Stimulated activated CD4-positive, alpha-beta T cell treated with anti-CD3 and anti-CD28 coated beads, Interleukin-2, amount 100 ng/mL, for 48 hours (primary cell): ENCODE measurements around the gene PCSK4.
"Not testable (repeated sequence)": the region's sequence is repeated elsewhere in the genome, so short reads cannot be mapped to it uniquely, and the experiment has no call there.

Experiments
- DNase-seq, 2 donors: peaks; one replicate each; pipeline ENCODE4 v3.0.0-alpha.2; 2020

PCSK4 gene

DNA sequence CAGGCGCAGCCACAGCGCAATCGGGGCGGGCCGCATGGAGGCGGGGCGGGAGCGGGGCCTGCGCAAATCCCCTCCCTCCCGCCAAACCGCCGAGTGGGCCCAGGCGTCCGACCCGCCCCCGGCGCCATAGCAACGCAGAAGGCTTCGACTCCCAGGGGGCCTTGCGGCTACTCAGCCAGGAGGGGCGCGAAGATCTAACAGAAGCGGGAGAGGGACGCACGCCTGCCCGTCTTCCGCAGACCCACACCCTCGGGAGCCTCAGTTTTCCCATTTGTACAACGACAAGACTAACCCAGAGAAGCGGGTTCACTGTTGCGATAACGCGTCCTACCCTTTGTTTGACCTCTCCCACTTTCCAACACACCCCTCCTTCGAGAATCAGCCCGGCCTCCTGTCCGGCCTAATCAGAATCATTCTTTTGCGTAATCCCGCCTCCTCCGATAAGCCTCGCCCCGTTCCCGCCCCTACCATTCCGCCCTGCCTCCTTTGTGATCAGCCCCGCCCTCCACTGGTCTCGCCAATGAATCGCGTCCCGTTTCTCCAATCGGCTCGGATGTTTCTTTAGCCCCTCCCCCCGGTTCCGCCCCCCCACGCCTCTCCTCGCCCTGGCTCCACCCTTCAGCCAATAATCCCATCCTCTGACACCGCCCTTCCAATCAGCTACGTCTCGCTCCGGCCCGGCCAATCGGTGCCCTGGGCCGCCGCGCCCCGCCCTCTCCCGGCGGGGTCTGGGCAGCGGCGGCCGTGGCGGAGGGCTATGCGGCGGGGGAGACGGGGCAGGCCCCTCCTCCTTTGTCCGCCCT is at the start of gene PCSK4:
Gene PCSK4 (minus strand): TSS at position 40 of the 803 bp plus-strand sequence. CDS start 4 bp downstream, at position 36.
- DNase-seq = peak; percentile 94 to 96

DNA sequence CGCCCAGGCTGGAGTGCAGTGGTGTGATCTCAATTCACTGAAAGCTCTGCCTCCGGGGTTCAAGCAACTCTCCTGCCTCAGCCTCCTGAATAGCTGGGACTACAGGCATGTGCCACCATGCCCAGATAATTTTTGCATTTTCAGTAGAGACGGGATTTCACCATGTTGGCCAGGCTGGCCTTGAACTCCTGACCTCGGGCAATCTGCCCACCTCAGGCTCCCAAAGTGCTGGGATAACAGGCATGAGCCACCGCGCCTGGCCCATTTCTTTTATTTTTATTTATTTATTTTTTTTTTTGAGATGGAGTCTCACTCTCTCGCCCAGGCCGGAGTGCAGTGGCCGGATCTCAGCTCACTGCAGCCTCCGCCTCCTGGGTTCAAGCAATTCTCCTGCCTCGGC is 49.6 kb upstream of the PCSK4 start:
- DNase-seq = not testable (repeated sequence)

DNA sequence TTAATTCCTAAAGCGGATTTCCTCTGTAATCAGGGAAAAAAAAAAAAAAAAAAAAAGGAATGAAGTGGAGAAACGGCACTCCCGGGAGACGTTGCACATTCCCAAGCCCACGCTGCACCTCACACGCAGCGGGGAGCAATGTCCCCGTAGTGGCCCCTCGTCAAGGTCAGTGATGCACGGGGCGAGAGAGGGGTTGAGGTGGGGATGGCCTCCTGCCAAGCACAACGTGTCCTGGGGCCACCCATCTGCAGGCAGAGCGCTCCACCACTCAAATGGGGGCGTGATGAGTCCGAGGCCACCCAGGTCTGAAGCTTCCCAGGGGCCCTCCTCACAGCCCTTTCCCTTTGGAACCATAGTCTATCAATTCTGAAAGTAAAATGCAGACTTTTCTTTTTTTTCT is 48.8 kb upstream of the PCSK4 start:
- no peak for DNase-seq

DNA sequence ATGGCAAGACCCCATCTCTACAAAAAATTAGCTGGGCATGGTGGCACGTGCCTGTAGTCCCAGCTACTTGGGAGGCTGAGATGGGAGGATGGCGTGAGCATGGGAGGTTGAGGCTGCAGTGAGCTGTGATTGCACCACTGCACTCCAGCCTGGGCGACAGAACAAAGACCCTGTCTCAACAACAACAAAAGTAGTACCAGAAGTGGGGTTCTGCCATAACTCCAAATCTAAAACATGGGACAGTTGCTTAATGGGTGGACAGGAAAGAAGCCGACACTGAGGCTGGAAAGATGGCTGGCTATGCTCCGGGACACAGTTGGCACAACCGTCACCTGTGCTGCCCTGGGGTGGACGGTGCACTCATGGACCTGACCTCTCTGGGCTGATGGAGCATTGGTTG is 45.5 kb upstream of the PCSK4 start:
- not testable (repeated sequence) for DNase-seq

DNA sequence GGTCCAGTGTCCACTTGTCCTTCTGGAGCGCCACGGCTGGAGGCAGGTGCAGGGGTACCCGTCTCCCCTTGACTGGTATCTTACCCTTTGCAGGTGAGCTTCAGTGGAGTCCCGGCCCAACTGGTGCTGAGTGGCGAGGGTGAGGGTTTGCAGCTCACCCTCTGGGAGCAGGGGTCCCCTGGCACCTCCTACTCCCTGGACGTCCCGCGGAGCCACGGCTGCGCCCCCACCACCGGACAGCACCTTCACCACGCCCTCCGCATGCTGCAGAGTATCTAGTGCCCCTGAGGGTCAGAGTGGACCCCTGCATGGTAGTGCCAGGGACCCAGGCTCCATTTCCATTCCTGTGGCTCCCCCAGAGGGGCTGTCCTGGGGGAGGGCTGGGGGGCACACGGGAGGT is 44.8 kb upstream of the PCSK4 start:
- no peak for DNase-seq

DNA sequence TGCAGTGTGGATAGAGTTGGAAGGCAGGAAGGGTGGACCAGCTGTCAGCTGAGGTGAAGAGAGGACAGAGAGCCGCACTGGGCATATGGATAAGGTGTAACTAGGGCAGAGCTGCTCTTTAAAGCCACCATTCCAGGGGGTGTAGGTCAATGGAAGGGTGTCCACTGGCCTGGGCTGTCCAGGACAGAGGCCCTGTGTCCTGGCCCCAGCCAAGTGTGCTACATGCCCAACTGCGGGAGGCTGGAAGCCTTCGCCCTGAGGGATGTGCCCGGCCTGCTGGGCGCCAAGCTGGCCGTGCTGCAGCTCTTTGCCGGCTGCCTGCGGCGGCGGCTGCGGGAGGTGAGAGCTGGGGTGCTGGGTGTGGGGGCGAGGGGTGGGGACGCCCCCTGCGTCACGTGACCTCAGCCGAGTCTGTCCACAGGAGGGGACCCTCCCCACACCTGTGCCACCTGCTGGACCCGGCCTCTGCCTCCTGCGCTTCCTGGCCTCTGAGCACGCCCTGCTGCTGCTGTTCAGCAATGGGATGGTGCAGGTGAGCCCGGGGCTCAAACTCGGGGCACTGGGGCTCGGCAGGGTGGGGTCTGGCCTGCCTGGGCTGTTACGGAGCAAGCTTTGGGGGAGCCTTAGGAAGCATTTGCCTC is 43.5 kb upstream of the PCSK4 start:
- no peak for DNase-seq

DNA sequence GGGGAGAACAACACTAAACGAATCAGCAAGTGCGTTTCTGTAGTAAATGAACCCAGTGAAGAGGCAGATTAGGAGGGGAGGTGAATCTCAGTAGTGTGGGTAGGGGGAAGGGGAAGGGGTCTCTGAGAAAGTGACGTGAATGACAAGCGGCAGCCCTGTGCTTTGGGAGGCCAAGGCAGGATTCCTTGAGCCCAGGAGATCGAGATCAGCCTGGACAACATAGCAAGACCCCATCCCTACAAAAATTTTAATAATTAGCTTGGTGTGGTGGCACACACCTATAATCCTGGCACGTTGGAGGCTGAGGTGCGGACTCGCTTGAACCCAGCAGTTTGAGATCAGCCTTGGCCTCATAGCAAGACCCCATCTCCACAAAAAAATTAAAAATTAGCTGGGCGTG is 41.9 kb upstream of the PCSK4 start:
- DNase-seq = no peak

DNA sequence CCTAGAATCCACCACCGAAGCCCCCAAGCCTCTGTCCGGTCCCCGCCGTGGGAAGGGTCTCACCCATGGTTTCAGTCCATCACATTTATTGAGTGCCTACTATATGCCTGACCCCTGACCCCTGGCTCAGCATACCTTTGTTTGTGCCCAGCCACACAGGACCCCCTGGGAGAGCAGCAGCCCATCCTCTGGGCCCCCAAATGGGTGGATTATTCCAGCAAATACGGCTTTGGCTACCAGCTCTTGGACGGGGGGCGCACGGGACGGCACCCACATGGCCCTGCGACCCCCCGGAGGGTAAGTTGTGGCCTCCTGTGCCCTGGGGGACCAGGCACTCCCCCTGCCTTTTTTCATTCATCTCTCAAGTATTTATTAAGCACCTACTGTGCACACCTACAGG is 41.4 kb upstream of the PCSK4 start:
- no peak for DNase-seq

DNA sequence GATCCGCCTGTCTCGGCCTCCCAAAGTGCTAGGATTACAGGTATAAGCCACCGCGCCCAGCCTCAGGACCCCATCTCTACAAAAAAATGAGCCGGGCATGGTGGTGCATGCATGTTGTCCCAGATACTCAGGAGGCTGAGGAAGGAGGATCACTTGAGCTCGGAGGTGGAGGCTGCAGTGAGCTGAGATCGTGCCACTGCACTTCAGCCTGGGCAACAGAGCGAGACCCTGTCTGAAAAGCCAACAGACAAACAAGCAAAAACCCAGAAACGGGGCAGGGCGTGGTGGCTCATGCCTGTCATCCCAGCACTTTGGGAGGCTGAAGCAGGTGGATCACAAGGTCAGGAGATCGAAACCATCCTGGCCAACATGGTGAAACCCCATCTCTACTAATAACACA is 40.7 kb upstream of the PCSK4 start:
- not testable (repeated sequence) for DNase-seq

DNA sequence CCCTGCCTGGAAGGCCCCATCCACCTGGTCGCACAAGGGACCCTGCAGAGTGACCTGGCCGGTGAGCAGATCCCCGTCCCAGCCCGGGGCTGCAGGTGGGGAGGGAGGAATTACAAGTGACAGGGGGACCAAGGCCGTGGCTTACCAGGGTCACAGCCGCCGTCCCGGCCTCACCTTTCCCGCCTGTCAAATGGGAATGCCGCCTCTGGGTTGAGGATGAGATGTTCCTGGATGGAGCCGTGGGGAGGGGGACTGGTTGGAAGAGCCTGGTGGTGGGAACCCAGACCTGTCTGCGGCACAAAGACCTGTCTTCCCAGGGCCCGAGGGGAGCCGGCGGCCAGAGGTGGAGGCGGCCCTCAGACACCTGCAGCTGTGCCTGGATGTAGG is 39.3 kb upstream of the PCSK4 start:
- no peak for DNase-seq

DNA sequence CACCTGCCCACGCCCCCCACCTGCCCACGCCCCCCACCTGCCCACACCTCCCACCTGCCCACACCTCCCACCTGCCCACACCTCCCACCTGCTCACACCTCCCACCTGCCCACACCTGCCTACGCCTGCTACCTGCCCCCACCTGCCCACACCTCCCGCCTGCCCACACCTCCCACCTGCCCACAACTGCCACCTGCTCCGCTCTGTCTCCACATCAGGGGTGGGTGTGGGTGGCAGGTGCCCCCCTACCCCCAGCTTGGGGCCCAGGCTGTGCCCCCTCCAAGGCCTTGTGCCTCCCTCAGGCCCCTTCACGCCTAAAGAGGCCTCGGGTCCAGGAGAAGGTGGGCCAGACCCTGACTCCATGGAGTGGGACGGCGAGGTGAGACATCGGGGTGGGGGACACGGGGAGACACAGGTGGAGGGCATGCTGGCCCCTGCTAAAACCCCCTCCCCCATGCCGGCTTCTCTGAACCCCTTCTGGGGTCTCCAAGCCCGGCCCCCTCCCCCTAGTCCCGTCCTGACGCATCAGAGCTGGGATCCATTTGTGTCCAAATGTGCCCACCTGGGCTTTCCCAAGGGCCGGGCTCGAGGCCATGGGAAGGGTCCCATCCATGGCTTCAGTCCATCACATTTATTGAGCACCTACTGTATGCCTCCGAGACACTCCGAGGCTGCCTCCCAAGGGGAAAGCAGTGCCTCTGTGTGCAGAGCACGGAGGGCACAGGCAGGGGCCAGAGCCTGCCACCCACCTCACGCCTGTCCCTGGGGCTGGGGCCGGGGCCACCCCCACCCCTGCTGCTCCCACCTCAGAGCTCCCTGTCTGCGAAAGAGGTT is 38.7 kb upstream of the PCSK4 start:
- no peak for DNase-seq

DNA sequence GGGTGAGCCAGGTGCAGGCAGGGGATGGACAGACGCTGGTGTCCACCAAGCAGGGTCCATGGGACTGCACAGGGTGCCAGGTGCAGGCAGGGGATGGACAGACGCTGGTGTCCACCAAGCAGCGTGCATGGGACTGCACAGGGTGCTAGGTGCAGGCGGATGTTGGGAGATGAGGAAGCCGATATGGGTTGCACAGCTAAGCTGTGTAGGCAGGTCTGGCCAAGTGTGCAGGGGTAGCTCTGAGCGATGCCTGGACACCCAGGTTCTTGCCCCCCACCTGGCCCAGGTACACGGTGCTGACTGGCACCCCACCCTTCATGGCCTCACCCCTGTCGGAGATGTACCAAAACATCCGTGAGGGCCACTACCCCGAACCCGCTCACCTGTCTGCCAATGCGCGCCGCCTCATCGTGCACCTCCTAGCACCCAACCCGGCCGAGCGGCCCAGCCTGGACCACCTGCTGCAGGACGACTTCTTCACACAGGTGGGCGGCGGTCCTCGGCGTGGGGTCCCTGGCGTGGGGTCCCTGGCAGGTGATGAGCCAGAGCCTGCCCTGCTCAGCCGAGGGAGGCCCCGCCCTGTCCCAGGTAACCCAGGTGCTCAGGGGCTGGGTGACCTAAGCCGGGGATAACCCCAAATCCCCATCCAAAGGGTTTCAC is 37.6 kb upstream of the PCSK4 start:
- no peak for DNase-seq

DNA sequence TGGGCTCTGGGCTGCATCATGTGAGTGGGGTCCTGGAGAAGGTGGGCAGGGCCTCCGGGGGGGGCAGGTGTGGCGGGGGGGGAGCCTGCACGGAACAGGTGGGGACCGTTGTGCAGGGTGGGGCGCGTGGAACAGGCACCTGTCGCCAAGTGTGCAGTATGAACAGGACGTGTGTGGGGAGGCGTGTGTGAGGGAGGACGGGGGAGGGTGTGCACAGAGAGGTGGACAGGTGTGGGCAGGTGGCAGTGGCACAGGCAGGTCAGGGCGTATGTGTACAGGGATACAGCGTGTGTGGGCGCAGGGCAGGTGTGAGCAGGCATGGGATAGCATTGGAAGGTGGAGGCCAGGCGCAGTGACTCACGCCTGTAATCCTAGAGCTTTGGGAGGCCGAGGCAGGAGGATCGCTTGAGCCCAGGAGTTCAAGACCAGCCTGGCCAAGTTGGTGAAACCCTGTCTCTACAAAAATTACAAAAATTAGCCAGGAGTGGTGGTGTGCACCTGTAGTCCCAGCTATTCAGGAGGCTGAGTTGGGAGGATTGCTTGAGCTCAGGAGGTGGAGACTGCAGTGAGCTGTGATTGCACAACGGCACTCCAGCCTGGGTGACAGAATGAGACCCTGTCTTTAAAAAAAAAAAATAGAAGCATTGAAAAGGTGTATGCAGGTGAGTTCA is 37.0 kb upstream of the PCSK4 start:
- DNase-seq = no peak

DNA sequence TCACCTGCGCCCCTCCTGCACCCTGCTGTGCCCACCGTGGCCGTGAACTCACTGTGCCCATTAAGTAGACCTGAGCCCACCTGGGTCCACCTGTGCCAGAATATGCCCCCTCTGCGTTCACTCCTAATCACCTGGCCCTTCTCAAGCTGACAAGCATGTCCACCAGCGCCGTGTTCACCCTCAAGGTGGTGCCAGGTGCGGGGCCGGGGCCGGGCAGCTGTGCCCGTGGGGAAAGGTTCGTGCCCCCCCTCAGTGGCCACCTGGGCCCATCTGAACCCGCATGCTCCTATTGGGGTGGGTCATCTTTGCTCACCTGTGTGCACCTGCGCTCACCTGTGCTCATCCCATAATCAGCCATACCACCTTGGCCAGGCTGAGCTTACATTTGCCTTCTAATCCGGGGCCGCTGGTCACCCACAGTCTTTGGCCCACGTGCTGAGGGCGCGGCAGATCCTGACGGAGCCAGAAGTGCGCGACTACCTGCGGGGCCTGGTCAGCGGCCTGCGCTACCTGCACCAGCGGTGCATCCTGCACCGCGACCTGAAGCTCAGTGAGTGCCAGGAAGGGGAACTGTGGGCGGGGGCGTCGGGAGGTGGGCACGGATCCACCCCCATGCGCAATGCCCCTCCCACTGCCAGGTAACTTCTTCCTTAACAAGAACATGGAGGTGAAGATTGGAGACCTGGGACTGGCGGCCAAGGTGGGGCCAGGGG is 36.1 kb upstream of the PCSK4 start:
- DNase-seq = no peak

DNA sequence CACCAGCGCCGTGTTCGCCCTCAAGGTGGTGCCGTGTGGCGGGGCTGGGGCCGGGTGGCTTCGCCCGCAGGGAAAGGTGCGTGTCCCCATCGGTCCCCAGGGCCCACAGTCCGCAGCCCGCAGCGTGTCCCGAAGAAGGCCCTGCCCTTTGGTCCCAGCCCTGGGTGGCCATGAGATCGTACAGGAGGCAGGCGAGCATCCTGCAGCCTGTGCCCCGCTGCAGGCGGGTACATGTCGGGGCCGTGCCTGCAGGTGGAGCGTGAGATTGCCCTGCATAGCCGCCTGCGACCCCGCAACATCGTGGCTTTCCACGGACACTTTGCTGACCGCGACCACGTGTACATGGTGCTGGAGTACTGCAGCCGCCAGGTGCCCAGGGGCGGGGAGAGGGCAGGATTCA is 35.2 kb upstream of the PCSK4 start:
- DNase-seq = no peak

DNA sequence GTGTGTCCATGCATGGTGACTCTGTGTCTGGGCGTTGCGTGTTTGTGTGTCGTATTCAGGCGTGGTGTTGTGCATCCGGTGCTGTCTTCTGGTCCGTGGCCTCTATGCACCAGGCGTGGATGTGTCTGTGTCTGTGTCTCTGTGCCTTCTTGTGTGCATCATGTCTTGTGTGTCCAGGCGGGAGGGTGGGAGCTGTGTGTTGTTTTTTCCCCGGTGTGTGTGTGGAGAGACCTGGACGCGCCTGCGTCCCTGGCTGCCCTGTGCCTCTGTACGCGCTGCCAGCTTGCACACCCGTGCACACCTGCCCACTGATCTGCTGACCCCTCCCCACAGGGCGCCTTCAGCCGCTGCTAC is 34.8 kb upstream of the PCSK4 start:
- DNase-seq = no peak

DNA sequence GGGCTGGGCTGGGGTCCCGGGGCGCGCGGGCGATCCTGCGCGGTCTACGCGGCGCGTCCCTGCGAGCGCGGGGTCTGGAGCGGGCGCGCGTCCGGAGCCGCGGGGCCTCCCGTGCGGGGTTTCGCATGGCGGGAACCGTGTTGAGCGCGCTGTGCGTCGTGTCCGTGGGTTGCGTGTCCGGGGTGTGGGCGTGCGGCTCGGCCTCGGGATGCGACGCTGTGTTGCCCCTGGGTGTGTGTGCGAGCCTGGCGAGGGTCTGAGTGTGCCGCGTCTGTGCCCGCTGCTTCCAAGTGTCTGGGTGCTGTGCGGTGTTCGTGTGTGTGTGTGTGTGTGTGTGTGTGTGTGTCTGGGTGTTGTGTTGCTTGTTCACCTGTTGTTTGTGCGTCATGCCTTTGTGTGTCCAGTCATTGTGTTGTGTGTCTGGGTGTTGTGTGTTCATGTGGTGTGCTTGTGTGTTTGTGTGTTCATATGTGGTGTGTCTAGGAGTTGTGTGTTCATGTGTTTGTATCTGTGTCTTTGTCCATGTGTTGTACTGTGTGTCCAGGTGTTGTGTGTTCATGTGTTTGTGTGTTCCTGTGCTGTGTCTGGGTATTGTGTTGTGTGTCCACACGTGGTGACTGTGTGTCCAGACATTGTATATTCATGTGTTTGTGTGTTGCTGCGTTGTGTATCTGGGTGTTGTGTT is 34.3 kb upstream of the PCSK4 start:
- no peak for DNase-seq

DNA sequence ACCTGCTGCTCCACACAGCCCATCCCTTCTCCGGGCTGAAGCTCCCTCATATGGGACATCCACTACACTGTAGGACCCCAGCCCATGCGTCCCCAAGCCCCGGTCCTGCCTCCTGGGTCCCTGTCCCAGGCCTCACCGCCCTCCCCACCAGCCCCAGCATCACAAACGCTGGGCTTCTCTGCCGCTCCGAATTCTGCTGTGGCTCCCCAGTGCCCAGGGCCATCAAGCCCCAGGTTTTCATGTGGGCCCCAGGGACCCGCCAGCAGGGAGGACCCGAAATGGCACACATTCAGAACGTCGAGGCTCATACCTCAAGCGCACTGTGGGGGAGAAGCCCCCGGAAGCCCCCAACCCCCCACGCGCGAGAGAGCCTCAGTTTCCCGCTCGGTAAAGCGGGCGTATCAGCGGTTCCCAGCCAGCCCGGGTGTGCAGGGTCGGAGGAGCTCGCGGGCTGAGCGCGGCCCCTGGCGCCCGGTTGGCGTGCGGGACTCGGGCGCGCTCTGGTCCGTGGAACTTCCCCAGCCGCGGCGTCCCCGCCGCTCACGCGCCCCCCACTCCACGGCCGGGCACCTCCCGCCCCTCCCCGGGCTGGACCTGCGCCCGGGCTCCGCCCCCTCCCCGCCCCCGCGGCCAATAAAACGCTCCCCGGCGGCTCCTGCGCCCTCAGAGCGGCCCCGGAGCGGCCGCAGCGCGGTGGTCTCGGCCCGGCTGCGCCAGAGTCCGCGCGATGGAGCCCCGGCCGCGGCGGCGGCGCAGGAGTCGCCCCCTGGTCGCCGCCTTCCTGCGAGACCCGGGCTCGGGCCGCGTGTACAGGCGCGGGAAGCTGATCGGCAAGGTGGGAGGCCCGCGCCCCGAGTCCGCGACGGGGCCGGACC is 33.5 kb upstream of the PCSK4 start, which contains the start of gene PLK5:
Gene PLK5 (plus strand): TSS at position 666 of the 875 bp plus-strand sequence. CDS start 2,920 bp downstream, outside the sequence.
- DNase-seq = no peak

DNA sequence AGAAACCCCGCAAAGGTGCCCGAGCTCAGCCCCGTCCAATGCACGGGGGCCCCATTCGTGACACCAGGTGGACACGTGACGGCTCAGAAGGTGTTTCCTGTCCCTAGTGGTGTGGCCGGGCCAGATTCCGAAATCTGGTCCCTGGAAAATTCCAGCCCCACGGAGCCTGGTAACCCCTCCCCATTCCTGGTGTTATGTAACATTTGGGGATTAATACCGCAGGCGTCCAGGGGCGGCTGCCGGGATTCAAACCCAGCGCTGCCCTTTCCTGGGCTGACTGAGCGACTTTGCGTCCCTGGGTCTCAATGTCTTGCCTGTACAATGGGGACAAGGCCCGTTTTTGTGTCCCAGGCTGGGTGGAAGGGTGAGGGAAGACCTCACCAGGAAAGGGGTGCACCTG is 32.7 kb upstream of the PCSK4 start:
- DNase-seq = no peak

DNA sequence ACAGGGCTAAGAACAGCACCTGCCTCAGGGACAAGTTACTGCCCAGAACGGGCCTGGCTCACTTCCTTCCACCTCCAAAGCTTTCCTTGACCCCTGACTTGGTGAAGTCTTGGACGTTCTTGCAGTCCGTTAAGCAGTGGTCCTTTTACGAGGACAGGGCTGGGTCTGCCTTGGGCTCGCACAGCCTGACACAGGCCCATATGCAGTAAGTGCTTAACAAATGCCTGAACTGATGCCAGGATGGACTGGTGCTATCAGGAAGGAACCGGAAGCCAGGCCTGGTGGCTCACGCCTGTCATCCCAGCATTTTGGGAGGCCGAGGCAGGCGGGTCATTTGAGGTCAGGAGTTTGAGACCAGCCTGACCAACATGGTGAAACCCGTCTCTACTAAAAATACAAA is 31.9 kb upstream of the PCSK4 start:
- DNase-seq = no peak
